Germinal center (tissue), 1 donor: ENCODE data around the gene IAH1.
A peak's percentile ranks its signal among the peaks of the same experiment; 100 is the strongest.
"Not testable (repeated sequence)": the region's sequence is repeated elsewhere in the genome, so short reads cannot be mapped to it uniquely, and the experiment has no call there.

Source experiments
- DNase-seq: peaks from one replicate; pipeline ENCODE4 v3.0.0; 2012; ENCODE audit warnings: mixed read lengths, low spot score

Gene IAH1

GRCh38 chr2:9473308-9473984 is 905 bp upstream of the IAH1 start:
- peak; percentile 36 for DNase-seq

GRCh38 chr2:9473985-9474360 is 378 bp upstream of the IAH1 start:
- peak; percentile 62 for DNase-seq

GRCh38 chr2:9477914-9478313 is 3.6 kb downstream of the IAH1 start:
- DNase-seq = no peak

- DNase-seq = no peak
Measured at GRCh38 chr2:9478526-9478925, 4.2 kb downstream of the IAH1 start.

- no peak for DNase-seq
Measured at GRCh38 chr2:9480157-9480556, 5.8 kb downstream of the IAH1 start.

GRCh38 chr2:9483107-9483506 is 8.8 kb downstream of the IAH1 start:
- no peak for DNase-seq

GRCh38 chr2:9484533-9484932 is 10.2 kb downstream of the IAH1 start:
- no peak for DNase-seq

GRCh38 chr2:9488583-9489547 is 14.5 kb downstream of the IAH1 start:
- DNase-seq = no peak

GRCh38 chr2:9490789-9491188 is 16.4 kb downstream of the IAH1 start:
- DNase-seq = no peak

- no peak for DNase-seq
Measured at GRCh38 chr2:9492927-9493326, 18.6 kb downstream of the IAH1 start.

GRCh38 chr2:9493478-9493877 is 19.1 kb downstream of the IAH1 start:
- DNase-seq = no peak

- DNase-seq = no peak
Measured at GRCh38 chr2:9494081-9494480, 19.7 kb downstream of the IAH1 start.

GRCh38 chr2:9497017-9497416 is 22.7 kb downstream of the IAH1 start:
- no peak for DNase-seq

- no peak for DNase-seq
Measured at GRCh38 chr2:9498210-9498609, 23.9 kb downstream of the IAH1 start.

GRCh38 chr2:9508931-9509330 is 34.6 kb downstream of the IAH1 start:
- DNase-seq = no peak

- DNase-seq = not testable (repeated sequence)
Measured at GRCh38 chr2:9513946-9514345, 39.6 kb downstream of the IAH1 start.

- DNase-seq = no peak
Measured at GRCh38 chr2:9517118-9517782, 42.9 kb downstream of the IAH1 start.

- no peak for DNase-seq
Measured at GRCh38 chr2:9518163-9518562, 43.8 kb downstream of the IAH1 start.

- DNase-seq = no peak
Measured at GRCh38 chr2:9518780-9519179, 44.4 kb downstream of the IAH1 start.

GRCh38 chr2:9519250-9519649 is 44.9 kb downstream of the IAH1 start:
- no peak for DNase-seq

- DNase-seq = no peak
Measured at GRCh38 chr2:9524291-9524690, 49.9 kb downstream of the IAH1 start.

GRCh38 chr2:9525266-9525665 is 50.9 kb downstream of the IAH1 start:
- no peak for DNase-seq
